ENCODE results near the gene FERMT3. TPM values are rescaled to one million over a fixed set of nuclear protein-coding genes. Genes with fewer than 3 reads are reported as not detected.
A peak's percentile ranks its signal among the peaks of the same experiment; 100 is the strongest.

FERMT3 gene
- total and polyA plus RNA-seq, 2 of the 13 experiments (the other 11 are each of a cell fraction or from before 2014, with no cell fraction given) = 0.29 TPM; not detected in 1

DNA sequence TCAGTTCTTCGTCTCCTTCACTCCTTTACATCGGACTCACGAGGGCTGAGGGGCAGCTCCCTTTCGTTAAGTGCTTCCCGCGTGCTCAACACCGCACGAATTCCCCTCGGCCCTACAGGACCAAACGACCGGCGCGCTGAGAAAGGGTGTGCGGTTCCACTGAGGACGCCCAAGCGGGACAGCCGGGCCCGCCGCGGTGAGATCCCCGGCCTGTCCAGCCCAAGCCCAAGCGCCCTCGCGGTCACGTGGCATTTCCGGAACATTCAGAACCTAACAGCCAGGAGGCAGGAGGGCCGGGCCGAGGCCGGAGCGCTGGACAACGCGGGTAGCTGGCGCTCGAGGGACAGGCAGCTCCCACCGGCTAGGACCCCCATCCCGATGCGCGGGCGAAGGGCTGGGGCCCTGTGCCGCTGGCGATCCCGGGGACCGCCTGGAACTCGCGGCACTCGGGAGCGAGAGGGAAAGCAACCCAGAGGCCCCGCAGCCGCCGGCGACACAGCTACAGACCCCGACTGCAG lies 21.3 kb upstream of the FERMT3 start (continued):
- TF ChIP-seq ZNF256 (CRISPR knock-in tag; conservative IDR thresholded peaks at IDR 0.05) (0 out of 2 replicates have a peak, but pooled peaks have one; percentile 22), SMARCC2 (IDR thresholded peaks at IDR 0.05) (no peak), HES4 (CRISPR knock-in tag; IDR thresholded peaks at IDR 0.05; ENCODE audit: borderline replicate concordance) (peak; percentile 98), ZNF749 (CRISPR knock-in tag; IDR thresholded peaks at IDR 0.05; ENCODE audit: borderline replicate concordance) (peak; percentile 62; the same call in 1 of the 2 replicates), ZNF282 (IDR thresholded peaks at IDR 0.05; ENCODE audit: partially characterized antibody) (no peak), PHF20 (CRISPR knock-in tag; IDR thresholded peaks at IDR 0.05) (peak; percentile 83), ZNF878 (CRISPR knock-in tag; IDR thresholded peaks at IDR 0.05) (peak; percentile 77; the same call in 1 of the 2 replicates), ZFP90 (CRISPR knock-in tag; IDR thresholded peaks at IDR 0.05; ENCODE audit: borderline replicate concordance) (peak; percentile 83), RXRB (CRISPR knock-in tag; IDR thresholded peaks at IDR 0.05; ENCODE audit: borderline replicate concordance) (peak; percentile 63), RBM22 (optimal IDR thresholded peaks at IDR 0.05; ENCODE audit: low read length) (no peak), TSC22D2 (CRISPR knock-in tag; IDR thresholded peaks at IDR 0.05; ENCODE audit: borderline replicate concordance) (peak; percentile 76; the same call in 1 of the 2 replicates), PTBP1 (IDR thresholded peaks at IDR 0.05; ENCODE audit: low read depth, low read length, poor library complexity, severe bottlenecking) (peak; percentile 68), ZNF484 (CRISPR knock-in tag; IDR thresholded peaks at IDR 0.05; ENCODE audit: borderline replicate concordance, low read depth) (no peak), SALL2 (CRISPR knock-in tag; IDR thresholded peaks at IDR 0.05) (peak; percentile 72; the same call in 1 of the 2 replicates), ARNT (IDR thresholded peaks at IDR 0.05) (no peak), NR2F2 (IDR thresholded peaks at IDR 0.05; ENCODE audit: borderline replicate concordance, low read depth) (no peak; the same call in 1 of the 2 replicates)
- TF ChIP-seq, protein P1, sequence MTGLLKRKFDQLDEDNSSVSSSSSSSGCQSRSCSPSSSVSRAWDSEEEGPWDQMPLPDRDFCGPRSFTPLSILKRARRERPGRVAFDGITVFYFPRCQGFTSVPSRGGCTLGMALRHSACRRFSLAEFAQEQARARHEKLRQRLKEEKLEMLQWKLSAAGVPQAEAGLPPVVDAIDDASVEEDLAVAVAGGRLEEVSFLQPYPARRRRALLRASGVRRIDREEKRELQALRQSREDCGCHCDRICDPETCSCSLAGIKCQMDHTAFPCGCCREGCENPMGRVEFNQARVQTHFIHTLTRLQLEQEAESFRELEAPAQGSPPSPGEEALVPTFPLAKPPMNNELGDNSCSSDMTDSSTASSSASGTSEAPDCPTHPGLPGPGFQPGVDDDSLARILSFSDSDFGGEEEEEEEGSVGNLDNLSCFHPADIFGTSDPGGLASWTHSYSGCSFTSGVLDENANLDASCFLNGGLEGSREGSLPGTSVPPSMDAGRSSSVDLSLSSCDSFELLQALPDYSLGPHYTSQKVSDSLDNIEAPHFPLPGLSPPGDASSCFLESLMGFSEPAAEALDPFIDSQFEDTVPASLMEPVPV (CRISPR knock-in tag; IDR thresholded peaks at IDR 0.05) = peak; percentile 96
- TF ChIP-seq, protein P2, sequence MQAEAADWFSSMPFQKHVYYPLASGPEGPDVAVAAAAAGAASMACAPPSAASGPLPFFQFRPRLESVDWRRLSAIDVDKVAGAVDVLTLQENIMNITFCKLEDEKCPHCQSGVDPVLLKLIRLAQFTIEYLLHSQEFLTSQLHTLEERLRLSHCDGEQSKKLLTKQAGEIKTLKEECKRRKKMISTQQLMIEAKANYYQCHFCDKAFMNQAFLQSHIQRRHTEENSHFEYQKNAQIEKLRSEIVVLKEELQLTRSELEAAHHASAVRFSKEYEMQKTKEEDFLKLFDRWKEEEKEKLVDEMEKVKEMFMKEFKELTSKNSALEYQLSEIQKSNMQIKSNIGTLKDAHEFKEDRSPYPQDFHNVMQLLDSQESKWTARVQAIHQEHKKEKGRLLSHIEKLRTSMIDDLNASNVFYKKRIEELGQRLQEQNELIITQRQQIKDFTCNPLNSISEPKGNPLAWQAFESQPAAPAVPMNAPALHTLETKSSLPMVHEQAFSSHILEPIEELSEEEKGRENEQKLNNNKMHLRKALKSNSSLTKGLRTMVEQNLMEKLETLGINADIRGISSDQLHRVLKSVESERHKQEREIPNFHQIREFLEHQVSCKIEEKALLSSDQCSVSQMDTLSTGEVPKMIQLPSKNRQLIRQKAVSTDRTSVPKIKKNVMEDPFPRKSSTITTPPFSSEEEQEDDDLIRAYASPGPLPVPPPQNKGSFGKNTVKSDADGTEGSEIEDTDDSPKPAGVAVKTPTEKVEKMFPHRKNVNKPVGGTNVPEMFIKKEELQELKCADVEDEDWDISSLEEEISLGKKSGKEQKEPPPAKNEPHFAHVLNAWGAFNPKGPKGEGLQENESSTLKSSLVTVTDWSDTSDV (CRISPR knock-in tag; IDR thresholded peaks at IDR 0.05) = peak; percentile 96
- TF ChIP-seq, protein P3, sequence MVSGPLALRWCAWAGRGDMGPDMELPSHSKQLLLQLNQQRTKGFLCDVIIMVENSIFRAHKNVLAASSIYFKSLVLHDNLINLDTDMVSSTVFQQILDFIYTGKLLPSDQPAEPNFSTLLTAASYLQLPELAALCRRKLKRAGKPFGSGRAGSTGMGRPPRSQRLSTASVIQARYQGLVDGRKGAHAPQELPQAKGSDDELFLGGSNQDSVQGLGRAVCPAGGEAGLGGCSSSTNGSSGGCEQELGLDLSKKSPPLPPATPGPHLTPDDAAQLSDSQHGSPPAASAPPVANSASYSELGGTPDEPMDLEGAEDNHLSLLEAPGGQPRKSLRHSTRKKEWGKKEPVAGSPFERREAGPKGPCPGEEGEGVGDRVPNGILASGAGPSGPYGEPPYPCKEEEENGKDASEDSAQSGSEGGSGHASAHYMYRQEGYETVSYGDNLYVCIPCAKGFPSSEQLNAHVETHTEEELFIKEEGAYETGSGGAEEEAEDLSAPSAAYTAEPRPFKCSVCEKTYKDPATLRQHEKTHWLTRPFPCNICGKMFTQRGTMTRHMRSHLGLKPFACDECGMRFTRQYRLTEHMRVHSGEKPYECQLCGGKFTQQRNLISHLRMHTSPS (CRISPR knock-in tag; IDR thresholded peaks at IDR 0.05; ENCODE audit: low read depth) = peak; percentile 76
- TF ChIP-seq, protein P4, sequence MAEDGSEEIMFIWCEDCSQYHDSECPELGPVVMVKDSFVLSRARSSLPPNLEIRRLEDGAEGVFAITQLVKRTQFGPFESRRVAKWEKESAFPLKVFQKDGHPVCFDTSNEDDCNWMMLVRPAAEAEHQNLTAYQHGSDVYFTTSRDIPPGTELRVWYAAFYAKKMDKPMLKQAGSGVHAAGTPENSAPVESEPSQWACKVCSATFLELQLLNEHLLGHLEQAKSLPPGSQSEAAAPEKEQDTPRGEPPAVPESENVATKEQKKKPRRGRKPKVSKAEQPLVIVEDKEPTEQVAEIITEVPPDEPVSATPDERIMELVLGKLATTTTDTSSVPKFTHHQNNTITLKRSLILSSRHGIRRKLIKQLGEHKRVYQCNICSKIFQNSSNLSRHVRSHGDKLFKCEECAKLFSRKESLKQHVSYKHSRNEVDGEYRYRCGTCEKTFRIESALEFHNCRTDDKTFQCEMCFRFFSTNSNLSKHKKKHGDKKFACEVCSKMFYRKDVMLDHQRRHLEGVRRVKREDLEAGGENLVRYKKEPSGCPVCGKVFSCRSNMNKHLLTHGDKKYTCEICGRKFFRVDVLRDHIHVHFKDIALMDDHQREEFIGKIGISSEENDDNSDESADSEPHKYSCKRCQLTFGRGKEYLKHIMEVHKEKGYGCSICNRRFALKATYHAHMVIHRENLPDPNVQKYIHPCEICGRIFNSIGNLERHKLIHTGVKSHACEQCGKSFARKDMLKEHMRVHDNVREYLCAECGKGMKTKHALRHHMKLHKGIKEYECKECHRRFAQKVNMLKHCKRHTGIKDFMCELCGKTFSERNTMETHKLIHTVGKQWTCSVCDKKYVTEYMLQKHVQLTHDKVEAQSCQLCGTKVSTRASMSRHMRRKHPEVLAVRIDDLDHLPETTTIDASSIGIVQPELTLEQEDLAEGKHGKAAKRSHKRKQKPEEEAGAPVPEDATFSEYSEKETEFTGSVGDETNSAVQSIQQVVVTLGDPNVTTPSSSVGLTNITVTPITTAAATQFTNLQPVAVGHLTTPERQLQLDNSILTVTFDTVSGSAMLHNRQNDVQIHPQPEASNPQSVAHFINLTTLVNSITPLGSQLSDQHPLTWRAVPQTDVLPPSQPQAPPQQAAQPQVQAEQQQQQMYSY (CRISPR knock-in tag; IDR thresholded peaks at IDR 0.05) = no peak; the same call in 1 of the 2 replicates
